Stimulated activated CD4-positive, alpha-beta T cell treated with anti-CD3 and anti-CD28 coated beads, Interleukin-4, amount 100 ng/mL, for 4 hours (primary cell): ENCODE results near the gene LRP8.

Experiments used
- DNase-seq, 2 experiments: peaks; one replicate each; pipeline ENCODE4 v3.0.0-alpha.2; 2020

Gene LRP8

DNA sequence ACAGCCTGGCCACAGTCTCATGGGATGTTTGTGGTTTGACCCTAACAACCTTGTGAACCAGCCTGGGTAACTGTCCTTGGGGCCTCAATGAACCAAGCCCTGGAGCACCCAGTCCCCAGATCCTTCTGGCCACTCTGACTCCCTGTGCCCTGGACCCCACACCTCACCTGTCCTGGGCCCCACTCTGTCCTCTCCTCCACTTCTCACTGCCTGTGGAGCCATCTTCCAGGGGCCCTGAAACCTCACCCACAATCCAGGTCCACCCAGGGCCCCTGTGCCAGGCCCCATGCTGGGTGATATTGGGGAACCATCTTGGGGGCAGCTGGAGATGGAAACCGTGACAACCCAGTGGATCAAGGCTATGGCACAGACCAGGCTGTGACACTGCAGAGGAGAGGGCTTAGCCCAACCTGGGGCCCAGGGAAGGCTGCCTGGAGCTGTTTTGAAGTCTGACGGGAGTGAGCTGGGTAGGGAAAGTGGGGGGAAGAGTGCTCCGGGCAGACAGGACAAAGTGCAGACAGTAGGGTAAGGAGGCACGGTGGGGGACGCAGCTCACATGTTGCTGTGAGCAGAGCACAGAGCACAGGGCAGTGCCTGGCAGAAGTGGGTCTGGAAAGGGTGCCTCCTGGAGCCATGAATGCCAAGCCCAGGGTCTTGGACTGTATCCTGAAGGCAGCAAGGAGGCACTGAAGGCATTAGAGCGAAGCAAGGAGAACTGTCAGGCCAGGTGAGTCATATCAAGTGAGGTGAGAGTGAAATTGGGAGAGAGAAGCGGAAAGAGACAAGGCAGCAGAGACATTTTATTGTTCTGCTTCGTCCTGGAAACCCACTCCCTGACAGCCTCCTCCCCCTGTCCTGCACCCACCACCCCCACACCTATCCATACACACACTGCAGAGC is 12.1 kb upstream of the LRP8 start:
- DNase-seq = no peak

DNA sequence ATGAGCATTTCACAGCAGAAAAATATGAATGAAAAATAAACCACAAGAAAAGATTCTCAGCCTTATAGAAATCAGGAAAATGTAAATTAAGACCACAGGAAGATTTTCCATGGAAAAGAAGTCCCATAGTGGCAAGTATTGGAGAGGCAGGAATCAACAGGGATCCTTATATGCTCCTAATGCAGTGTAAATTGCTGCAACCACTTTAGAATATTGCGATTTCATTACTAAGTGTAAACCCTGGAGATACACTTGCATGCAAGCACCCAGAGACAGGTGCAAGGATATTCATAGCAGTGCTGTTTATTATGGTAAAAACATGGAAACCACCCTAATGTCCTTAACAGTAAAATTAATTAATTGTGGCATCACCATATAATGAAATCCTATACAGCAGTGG is 10.6 kb upstream of the LRP8 start:
- no peak for DNase-seq

DNA sequence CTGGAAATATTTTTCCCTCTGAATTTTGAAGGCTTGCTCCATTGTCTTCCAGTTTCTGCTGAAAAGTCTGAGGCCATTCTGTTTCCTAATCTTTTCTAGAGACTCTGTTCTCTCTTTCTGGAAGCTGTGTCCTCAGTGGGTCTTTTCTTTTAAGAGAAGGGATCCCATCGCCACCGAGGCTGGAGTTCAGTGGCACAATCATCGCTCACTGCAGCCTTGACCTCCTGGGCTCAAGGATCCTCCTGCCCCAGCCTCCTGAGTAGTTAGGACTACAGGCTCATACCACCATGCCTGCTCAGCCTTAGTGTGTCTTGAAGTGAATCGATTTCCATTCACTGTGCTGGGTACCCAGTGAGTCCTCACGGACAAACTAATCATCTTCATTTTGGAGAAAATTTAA is 9.6 kb upstream of the LRP8 start:
- DNase-seq = no peak

DNA sequence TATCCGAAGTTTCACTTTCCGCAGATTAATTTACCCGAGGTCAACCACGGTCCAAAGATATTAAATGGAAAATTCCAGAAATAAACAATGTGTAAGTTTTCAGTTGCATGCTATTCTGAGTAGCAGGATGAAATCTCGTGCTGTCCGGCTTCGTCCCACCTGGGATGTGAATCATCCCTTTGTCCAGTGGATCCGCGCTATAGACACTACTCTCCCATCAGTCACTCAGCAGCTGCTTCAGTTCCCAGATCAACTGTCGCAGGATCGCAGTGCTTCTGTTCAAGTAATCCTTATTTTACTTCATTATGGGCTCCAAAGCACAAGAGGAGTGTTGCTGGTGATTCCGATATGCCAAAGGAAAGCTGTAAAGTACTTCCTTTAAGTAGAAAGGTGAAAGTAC is 8.3 kb upstream of the LRP8 start:
- no peak for DNase-seq

DNA sequence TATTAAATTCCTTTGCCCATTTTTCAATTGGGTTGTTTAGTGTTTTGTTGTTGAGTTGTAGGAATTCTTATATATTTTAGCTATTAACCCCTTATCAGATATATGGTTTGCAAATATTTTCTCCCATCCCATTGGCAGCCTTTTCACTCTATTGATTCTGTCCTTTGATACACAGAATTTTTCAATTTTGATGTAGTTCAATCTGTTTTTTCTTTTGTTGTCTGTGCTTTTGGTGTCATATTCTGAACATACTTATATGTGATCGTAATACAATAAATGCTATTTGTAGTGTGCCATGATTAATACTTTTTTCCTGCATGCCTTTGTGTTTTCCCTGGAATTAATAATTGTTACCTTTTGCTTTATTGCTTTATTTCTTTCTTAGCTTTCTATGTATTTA is 7.8 kb upstream of the LRP8 start:
- DNase-seq = no peak

DNA sequence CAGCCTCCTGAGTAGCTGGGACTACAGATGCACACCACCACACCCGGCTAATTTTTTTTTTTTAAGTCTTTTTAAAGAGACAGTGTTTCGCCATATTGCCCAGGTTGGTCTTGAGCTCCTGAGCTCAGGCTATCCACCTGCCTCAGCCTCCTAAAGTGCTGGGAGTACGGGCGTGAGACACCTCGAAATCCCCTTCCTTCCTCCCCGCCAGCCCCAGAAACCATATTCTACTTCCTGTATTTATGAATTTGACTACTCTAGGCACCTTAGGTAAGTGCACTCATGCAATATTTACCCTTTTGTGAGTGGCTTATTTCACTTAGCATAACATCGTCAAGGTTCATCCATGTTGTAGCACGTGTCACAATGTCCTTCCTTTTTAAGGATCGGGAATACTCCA is 6.9 kb upstream of the LRP8 start:
- no peak for DNase-seq

DNA sequence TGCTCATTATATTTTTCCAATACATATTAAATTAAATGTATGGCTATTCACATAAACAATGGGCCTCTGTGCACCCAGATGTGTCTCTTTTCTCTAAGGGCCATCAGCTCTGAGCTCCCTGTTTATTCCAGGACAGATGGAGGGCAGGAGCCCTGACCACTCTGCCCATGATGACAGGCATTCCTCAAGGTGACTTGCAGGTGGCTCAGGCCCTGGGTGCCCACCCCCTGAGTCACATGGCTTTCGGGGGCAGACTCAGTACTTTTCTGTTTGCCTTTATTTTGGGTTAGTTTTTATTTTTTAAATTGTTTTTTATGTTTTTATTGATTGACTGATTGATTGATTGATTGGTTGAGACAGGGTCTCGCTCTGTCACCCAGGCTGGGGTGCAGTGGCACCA is 6.4 kb upstream of the LRP8 start:
- DNase-seq = no peak

DNA sequence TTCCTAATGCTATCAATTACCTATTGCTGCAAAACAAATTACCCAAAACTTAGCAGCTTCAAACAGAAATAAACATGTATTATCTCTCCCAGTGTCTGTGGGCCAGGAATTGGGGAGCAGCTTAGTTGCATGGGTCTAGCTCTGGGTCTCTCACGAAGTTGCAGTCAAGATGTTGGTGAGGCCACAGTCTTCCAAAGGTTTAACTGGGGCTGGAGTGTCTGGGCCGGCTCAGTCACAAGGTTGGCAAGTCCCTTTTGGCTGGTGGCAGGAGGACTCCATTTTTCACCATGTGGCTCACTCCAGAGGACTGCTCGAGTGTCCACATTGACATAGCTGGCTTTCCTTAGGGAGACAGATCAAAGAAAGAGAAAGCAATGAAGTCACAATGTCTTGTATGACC is 5.0 kb upstream of the LRP8 start:
- no peak for DNase-seq

DNA sequence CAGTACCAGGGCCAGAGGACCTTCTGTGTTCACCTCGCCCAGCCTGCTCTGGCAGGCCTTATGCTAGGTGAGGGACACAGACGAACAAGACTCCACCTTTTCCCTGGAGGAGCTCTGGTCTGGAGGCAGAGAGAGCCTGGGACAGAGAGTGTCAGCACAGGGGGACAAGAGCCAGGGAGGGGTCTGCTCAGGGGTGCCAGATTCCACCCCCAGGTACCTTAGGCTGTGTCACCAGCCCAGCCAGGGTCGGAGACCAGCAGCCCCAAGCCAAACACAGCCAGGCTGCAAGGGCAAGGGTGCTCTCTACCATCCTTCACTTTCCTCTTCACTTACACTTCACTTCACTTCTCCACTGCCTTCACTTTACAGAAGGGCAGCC is 4.3 kb upstream of the LRP8 start:
- no peak for DNase-seq

DNA sequence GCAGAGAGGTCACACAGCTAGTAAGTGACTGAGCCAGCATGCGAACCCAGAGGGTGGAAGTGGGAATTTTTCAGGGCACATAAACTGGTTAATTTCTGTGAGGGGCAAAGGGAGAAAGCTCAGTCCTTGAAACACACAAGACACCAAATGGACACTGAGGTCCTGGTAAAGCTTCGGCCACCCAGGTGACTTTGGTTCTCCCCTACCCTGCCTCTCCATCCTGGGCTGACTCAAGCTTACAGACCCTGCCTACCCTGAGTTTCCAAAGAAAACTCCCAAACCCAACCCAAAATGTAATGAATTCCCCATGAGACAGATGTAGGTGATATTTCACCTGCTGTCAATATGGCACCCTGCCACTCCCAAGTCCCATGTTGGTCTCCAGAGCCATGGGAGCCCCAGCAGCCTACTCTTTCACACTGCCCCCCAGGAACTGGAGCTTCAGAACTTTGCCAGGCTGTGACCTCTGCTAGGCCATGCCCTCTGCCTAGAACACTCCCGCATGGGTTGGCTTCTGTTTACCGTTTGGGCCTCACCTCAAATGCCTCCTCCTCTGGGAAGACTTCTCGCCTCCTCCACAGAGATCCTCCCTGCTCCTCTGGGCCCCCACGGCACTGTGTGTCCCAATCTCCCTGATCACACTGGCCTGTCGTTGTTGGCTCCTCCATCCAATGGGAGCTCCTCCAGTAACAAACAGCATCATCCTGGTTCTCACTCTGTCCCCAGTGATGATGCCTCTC is 3.7 kb upstream of the LRP8 start:
- DNase-seq = no peak

DNA sequence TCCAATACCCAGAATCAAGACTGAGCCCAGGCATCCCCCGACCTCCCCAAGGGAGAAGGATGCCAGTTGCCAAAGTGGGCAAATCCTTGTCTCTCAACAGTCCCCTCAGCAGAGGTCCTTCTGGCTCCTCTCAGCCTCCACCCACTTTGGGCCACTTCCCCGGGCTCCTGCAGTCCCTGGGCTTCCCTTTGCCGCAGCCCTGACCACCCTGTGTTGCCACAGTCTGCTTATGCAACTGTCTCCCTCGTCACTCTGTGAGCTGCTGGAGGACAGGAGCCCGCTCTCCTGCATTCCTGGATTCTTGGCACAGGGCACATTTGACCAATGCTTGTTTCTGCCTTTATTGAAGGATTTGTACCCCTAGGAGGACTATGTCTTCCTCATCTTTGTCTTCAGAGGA is 2.9 kb upstream of the LRP8 start:
- no peak for DNase-seq

DNA sequence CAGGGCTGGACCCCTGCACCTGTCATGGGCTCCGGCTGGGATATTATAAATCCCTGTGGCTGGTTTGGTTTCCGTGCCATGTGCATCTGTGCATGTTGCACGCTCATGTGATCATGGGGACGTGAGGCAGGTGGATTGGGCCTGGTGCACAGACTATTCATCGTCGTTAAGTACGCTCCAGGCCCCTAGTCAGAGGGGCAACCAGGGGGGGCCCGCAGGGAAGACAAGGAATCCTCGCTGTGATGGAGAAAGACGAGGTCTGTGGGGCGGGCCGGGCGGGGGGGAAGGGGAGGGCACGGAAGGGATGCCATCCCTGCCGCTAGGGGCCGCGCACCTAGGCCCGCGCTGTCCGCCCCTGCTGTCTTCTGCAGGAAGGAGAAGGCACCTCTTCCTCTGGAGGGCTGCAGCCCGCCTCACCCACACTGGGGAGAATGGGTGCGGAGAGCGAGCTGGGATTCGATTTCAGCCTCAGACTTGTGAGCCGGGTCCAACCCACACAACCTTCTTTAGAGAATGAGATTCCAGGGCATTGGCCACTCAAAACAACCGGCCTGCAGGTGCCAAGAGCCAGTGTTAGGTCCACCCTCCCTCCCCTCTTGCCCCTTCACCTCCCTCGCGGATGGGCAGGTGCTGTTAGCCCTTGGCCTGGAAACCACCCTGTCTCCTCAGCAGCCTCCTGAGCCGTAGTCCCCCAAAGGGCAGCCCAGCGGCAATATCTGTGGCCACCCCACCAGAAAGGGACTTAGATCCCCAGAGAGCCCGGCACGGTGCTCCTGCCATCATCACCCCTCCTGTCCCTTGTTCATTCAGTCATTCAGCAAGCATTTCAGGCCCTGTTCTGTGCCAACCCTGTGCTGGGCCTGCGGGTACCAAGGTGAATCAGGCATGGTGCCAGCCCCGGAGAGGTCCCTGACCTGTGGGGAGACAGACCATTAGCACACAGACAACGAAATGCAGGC is 950 bp upstream of the LRP8 start:
- peak in 1 of 2 experiments; percentile 10 for DNase-seq

DNA sequence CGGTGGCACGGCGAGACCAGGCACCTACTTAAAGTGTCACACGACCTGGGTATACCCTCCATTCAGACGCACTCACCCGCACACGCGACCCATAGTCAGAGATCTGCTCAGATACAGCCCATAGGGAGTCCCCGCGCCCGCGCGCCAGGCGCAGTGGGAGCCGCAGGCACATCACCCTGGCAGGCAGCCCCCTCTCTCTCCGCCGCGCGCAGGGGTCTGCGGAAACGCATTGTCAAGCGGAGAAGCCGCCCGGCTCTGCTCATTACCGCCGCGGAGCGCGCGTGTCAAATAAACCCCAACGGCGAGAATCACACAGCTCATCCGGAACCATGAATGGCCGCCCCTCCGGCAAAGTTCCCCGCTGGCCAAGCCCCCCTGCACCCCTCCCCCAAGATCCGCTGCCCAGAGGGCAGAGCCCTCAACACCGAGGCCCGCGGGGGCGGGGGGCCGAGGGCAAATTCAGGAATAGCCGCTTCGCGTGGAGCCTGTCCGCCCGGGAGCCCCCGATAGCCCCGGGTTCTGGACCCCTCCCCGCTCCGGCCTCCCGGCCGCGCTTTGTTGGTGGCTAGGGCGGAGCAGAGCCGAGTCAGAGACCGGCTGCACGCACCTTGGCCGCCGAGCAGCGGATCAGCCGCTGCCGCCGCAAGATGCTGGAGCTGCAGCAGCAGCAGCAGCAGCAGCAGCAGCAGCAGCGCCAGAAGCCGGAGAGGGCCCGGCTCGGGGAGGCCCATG is 522 bp downstream of the LRP8 start:
- DNase-seq = peak in 1 of 2 experiments; percentile 50

DNA sequence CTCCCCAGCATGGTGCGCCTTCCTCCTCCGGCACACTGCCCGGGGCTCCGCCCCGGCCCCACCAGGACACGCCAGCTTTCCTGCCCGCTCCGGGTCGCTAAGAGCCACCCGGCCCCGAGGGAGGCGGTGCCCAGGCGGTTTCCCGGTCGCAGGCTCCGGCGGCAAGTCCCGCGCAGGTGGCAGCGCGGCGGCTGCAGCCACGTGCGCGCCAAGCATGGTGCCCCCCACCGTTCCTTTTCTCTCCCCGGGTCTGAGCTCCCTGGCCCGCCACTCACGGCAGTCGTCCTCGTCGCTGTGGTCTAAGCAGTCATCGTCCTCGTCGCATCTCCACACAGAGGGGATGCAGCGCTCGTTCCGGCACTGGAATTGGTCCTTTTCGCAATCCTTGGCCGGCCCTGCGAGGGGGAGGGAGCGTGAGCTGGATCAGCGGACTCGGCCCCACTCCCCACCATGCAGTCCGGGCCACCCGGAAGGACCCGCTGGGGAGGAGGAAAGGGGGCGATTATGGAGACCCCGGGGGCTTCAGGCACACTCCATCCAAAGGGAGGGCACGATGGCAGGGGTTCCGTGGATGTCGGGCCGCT is 1.2 kb downstream of the LRP8 start:
- peak in 1 of 2 experiments; percentile 49 for DNase-seq

DNA sequence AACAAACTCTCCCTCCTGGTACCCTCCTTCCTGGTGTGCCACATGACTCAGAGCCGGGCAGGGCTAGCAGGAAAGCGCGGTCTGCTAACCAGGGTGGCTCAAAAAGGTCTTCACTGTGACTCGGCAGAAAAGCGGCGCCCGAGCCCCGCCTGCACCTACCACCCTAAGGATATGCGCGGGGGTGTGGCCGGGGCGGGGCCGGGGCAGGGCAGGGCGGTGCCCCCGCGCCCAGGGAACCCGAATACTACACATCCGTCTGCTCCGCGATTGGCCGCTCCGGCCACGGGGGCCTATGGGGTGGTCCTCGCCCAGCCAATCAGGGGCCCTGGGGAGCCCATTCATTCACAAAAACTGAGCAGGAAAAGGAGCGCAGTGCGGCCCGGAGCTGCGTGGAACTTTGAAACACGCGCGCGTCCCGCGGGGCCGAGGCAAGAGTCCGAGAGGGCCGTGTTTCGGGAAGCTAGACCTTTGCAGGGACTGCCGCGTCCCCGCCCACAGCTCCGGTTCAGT is 1.7 kb downstream of the LRP8 start:
- DNase-seq = peak; percentile 93 to 97

DNA sequence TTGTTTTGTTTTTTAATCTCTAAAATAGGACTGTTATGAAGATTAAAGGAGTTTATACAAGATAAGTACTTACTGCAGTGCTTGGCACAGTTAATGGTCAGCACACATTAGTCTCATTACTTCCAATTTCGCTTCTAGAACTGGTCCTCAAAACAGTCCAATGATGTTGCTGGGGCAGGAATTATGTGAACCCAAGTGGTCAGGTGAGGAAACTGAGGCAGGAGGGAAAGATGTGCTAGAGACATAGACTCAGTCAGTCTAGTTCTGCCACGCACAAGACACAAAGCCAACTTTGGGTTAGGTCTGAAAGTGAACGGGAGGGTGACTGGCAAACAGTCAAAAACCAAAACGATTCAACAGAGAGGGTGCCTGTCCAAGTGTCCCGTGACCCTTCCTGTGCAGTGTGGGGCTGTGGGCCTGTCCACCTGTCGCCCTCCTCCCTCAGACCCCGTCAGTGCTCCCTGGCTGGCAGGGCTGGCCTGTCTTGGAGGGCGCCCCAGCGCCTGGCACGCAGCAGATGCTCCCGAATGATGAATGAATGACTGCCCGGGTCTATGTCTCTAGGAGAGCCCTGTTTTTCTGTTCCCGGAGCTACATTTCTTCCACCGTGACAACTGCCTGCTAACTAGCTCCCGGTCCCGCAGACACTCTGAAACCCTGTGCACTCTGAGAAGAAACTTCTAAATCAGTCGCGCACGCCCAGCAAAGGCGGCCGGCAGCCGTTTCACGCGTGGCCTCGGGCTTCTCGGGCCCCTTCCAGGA is 2.4 kb downstream of the LRP8 start:
- DNase-seq = no peak

DNA sequence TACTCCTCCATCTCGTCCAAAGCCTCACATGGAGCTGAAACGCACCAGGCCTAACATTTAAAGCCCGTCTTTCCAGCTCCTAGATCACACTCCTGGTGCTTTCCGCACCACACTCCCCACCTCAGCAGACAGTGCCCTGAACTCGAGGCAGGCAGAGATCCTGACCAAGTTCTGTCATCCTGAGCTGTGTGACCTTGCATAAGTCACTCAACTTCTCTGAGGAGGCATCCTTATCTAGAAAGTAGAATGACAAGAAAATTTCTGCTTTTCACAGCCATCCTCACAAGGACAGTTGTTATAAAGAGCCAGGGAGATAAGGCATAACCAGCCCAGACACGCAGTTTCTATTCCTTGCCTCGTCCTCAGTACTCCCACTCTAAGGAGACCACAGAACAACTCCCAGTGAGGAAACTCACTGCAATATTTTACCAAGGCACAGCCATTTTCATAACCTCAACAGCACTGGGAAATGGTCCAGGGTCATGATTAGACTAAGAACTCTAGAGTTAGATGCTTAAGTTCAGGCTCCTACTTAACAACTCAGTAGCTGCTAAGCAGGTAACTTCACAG is 3.1 kb downstream of the LRP8 start:
- no peak for DNase-seq

DNA sequence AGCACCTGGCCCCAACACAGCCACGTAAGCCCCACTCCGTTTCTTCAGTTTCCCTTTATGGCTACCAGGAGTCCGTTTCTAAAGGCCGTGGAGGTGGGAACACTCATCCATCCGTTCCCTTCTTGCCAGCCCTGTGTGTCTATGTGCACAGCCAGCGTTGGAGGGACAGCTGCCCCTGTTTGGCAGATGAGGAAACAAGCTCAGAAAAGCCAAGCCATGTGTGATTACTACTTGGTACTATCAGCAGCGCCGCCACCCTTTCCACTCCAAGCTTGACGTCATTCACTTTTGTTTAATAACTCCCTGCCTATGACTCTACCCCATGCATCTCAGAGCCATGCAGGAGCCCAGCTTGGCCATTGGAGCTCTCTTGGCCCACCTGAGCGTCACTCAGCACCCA is 3.5 kb downstream of the LRP8 start:
- no peak for DNase-seq

DNA sequence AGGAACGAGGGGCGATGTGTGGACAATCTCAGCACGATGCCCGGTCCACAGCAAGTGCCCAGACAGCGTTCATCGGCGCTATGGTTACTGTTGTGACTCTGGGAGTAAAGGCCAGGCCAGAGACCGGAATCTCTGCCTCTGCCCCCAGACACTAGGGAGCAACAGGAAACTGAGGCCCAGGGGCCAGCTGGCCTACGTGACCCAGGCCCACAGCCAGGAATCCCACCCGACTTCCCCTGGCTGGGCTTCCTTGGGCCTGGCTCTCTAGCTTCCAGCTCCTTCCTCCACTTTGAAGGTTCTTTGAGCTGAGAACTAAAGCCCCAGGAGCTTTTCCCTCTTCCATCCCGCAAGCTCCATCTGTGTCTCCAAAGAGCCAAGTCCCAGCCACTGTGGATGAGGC is 4.6 kb downstream of the LRP8 start:
- DNase-seq = no peak

DNA sequence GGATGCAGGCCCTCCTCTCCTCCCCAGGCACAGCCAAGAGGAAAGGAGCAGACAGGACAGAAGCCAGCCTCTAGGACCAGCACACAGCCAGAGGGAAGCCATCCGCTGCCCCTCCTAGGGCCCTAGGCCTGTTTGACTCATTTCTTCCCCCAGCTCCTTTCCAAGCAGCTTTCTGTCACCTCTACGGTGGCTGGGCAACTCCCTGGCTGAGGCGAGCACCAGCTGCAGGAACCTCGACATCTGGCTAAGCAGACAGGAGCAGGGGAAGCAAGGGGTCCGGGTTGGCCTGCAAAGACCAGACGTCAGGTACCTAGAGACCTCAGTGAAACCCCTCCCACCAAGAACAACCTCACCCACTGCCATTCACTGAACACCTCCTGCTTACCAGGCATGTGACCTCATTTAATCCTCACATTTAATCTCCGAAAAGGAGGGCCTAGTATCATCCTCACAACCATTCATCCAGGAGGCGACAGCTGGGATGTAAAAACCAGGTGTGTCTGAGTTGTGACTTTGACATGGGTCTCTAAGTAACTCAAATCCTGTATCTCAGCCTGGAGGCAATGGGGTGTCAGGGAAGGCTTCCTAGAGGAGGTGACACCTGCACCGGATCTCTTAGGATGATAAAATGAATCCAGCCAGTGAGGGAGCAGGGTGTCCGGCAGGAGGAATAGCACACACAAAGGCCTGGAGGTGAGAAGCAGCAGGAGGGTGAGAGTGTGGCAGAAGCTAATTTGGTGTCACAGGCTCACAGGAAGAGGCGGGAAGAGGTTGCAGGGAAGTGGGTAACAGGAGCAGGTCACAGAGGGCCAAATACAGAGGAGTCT is 5.9 kb downstream of the LRP8 start:
- no peak for DNase-seq
